IMR-90 (cell line): ENCODE results near the gene NEUROG1.

Experiments
- BHLHE40 ChIP-seq: fragments of 150-350 bp; IDR thresholded peaks from 2 replicates; pipeline ENCODE4 v1.6.1; 2016; ENCODE audit warnings: mild to moderate bottlenecking, low read depth, low read length
- CEBPB ChIP-seq: IDR thresholded peaks from 2 replicates; pipeline ENCODE4 v1.6.1; 2012; ENCODE audit warnings: low read depth, low read length, improper control_type of control experiment
- CTCF ChIP-seq: conservative IDR thresholded peaks from 2 replicates; pipeline ENCODE4 v1.5.1; 2012; ENCODE audit warnings: mild to moderate bottlenecking, low read depth, low read length, improper control_type of control experiment
- POLR2A ChIP-seq: IDR thresholded peaks from 2 replicates; pipeline ENCODE4 v1.6.1; 2012; ENCODE audit warnings: mild to moderate bottlenecking, low read depth, low read length
- RFX5 ChIP-seq: IDR thresholded peaks from 2 replicates; pipeline ENCODE4 v1.8.0; 2012; ENCODE audit warnings: low read depth, mild to moderate bottlenecking, low read length, moderate library complexity
- USF2 ChIP-seq: fragments of 150-350 bp; IDR thresholded peaks from 2 replicates; pipeline ENCODE4 v1.6.1; 2017; ENCODE audit warnings: mild to moderate bottlenecking, antibody characterized with exemption, low read length, low read depth

DNA sequence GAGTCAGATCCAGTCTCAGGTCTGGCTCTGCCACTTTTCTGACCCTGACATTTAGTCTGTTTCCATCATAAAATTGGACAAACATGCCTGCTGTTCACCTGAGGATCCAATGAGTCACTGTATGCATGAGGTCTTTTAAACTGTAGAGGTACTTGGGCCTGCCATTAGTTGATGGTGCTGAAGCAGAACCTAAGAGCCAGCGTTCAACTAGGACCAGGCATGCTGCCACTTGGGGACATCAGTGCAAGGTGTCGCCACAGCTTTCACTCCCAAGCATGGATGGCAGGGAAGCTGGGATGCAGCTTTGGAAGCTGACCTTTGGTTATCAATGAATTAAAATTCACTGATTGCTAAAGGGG is 37.1 kb downstream of the NEUROG1 start:
- TF ChIP-seq CTCF = no peak
- TF ChIP-seq BHLHE40 = no peak
- TF ChIP-seq RFX5 = no peak
- TF ChIP-seq USF2 = no peak
- TF ChIP-seq POLR2A = no peak
- TF ChIP-seq CEBPB = no peak
